ENCODE data around the gene TUFT1.
"Not testable (repeated sequence)": the region's sequence is repeated elsewhere in the genome, so short reads cannot be mapped to it uniquely, and the experiment has no call there.

The TUFT1 gene

DNA sequence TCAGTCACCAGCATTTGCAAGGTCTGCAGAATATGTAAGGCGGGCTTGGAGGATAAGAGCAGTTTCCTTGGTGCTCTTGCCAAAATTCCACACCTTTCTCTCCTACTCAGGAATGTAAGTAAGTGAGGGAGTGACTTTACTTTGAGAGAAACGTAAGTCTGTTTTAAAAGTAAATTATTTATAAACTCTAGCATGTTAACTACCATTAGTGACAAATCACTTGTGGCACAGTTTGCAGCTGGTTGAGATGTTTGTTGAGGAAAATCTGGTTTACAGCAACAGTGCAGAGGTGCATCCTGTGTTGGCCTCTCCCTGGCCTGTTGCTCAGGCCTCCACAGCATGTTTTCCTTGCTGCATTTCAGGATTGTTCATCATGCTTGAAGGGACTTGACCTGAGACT is 20.4 kb upstream of the TUFT1 start:
- no peak overlapping the region for H3K27ac ChIP-seq
- TF ChIP-seq, protein P1, sequence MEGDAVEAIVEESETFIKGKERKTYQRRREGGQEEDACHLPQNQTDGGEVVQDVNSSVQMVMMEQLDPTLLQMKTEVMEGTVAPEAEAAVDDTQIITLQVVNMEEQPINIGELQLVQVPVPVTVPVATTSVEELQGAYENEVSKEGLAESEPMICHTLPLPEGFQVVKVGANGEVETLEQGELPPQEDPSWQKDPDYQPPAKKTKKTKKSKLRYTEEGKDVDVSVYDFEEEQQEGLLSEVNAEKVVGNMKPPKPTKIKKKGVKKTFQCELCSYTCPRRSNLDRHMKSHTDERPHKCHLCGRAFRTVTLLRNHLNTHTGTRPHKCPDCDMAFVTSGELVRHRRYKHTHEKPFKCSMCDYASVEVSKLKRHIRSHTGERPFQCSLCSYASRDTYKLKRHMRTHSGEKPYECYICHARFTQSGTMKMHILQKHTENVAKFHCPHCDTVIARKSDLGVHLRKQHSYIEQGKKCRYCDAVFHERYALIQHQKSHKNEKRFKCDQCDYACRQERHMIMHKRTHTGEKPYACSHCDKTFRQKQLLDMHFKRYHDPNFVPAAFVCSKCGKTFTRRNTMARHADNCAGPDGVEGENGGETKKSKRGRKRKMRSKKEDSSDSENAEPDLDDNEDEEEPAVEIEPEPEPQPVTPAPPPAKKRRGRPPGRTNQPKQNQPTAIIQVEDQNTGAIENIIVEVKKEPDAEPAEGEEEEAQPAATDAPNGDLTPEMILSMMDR (conservative IDR thresholded peaks at IDR 0.05): no peak
- TF ChIP-seq ZFX (IDR thresholded peaks at IDR 0.05): no peak

DNA sequence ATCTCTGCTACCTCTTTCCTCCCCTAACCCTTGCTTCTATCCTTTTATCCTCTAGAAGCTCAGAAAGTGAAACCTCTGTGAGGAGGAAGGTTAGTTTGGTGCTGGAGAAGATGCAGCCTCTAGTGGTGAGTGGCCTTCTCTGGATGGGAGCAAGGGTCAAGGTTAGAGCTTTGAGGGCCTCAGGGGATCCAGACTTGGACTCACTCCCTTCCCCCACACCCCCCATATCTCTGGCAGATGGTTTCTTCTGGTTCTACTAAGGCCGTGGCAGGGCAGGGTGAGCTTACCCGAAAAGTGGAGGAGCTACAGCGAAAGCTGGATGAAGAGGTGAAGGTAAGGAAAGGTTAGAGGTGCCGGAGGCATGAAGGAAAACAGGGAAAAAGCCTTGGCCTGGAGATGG is 19.8 kb upstream of the TUFT1 start:
- TF ChIP-seq, protein P1 (conservative IDR thresholded peaks at IDR 0.05): no peak
- no peak for TF ChIP-seq ZFX (IDR thresholded peaks at IDR 0.05)

DNA sequence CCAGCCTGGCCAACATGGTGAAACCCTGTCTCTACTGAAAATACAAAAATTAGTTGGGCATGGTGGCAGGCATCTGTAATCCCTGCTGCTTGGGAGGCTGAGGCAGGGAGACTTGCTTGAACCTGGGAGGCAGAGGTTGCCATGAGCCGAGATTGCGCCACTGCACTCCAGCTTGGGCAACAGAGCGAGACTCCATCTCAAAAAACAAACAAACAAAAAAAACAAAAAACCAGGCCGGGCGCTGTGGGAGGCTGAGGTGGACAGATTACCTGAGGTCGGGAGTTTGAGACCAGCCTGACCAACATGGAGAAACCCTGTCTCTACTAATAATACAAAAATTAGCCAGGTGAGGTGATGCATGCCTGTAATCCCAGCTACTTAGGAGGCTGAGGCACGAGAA is 17.7 kb upstream of the TUFT1 start:
- not testable (repeated sequence) for H3K27ac ChIP-seq

More for the DNA sequence above, 19.8 kb upstream of the TUFT1 start:
- H3K27ac ChIP-seq: no peak overlapping the region

DNA sequence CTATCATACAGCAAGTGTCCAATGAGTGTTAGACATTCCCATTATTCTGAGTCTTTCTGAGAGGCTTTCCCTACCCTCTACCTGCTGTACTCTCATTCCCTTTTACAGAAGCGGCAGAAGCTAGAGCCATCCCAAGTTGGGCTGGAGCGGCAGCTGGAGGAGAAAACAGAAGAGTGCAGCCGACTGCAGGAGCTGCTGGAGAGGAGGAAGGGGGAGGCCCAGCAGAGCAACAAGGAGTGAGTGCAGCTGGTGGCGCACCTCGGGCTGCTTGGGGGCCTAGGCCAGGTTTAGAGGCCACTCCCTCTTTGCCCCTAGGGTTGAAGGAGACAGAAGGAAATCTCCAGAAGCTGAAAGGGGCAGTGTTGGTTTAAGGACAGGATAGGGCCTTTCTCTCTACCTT is 16.8 kb upstream of the TUFT1 start:
- TF ChIP-seq, protein P1 (conservative IDR thresholded peaks at IDR 0.05): no peak
- no peak overlapping the region for H3K27ac ChIP-seq

DNA sequence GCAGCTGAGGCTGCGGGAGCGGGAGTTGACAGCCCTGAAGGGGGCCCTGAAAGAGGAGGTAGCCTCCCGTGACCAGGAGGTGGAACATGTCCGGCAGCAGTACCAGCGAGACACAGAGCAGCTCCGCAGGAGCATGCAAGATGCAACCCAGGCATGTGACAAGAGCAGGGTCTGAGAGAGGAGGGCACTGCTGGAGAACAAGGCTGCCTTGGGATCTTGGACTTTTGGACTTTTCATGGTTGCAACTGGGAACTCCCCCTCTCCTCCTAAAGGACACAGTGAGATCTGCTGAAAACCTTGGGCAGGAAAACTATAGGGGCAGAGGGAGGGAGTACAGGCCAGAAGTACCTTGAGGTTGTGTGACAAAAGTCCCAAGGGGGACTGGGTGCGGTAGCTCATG is 15.4 kb upstream of the TUFT1 start:
- TF ChIP-seq, protein P1 (conservative IDR thresholded peaks at IDR 0.05): no peak
- TF ChIP-seq ZFX (IDR thresholded peaks at IDR 0.05): no peak
- H3K27ac ChIP-seq: no peak overlapping the region

DNA sequence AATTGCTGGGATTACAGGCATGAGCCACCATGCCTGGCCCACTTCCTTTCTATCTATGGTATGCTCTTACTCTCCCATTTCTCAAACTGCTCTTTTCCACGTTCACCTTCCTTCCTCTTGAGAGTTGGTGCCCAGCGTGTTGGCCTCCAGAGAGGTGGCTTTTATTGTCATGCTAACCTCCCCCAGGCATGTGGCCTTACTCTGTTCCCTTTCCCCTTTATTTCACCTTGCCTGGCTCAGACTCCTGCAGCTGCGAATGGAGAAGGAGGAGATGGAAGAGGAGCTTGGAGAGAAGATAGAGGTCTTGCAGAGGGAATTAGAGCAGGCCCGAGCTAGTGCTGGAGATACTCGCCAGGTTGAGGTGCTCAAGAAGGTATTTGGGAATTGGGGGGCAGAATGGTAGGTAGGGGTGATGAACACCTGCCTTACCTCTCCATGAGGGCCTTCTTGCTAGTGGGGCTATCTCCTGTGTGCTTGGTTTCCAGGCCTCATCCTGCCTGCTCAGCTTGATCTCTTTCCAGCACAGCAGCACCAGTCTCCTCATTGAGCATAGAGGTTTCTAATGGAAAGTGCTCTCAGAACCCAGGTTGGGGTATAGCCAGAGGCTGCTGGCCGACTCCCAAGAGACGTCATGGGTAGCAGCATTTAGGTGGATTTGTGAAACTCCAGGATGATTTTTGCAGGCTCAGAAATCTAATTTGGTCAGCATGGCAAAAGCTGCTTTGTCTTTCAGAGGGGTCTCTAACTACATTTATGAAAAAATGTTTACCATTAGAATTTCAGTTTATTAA is 13.2 kb upstream of the TUFT1 start:
- H3K27ac ChIP-seq: no peak overlapping the region
- no peak for TF ChIP-seq ZFX (IDR thresholded peaks at IDR 0.05)
- TF ChIP-seq, protein P1 (conservative IDR thresholded peaks at IDR 0.05): no peak

DNA sequence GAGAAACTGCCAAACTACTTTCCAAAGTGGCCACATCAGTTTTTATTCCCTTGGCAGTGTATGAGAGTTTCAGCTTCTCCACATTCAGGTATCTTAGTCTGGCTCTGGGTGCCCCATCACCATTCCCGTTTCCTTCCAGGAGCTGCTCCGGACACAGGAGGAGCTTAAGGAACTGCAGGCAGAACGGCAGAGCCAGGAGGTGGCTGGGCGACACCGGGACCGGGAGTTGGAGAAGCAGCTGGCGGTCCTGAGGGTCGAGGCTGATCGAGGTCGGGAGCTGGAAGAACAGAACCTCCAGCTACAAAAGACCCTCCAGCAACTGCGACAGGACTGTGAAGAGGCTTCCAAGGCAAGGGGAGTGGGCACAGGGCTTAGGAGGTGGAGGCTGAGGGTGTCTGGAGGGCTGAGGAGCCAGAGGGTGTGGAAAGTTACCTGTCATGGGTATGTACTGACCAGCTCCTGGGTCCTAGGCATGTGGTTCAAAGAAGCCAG is 10.9 kb upstream of the TUFT1 start:
- TF ChIP-seq, protein P1 (conservative IDR thresholded peaks at IDR 0.05): no peak
- TF ChIP-seq ZFX (IDR thresholded peaks at IDR 0.05): no peak
- H3K27ac ChIP-seq: no peak overlapping the region

DNA sequence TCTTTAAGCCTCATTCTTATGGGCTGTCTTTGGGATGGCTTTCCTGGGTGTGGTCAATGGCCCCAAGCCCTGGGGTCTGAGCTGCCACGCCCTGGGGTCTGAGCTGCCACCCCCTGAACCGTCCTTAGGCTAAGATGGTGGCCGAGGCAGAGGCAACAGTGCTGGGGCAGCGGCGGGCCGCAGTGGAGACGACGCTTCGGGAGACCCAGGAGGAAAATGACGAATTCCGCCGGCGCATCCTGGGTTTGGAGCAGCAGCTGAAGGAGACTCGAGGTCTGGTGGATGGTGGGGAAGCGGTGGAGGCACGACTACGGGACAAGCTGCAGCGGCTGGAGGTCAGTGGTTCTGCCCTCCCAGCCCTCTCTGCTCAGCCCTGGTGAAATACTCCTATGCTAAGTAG is 10.3 kb upstream of the TUFT1 start:
- TF ChIP-seq, protein P1 (conservative IDR thresholded peaks at IDR 0.05): no peak
- no peak for TF ChIP-seq ZFX (IDR thresholded peaks at IDR 0.05)
- no peak overlapping the region for H3K27ac ChIP-seq
